A549 (cell line): ENCODE data around the gene CCDC78.

ENCODE experiments used
- BHLHE40 ChIP-seq: IDR thresholded peaks from 2 replicates; pipeline ENCODE4 v1.6.1; 2012; ENCODE audit warnings: low read depth, low read length, inconsistent platforms
- CHD2 ChIP-seq: fragments of 150-350 bp; IDR thresholded peaks from 2 replicates; pipeline ENCODE4 v1.6.1; 2014; ENCODE audit warnings: low read length; ENCODE audit not compliant: partially characterized antibody
- CTCF ChIP-seq: fragments of >200 bp; sonication (Bioruptor Twin); formaldehyde crosslinking; IDR thresholded peaks from 3 replicates; pipeline ENCODE4 v1.5.1; 2016
- ESRRA ChIP-seq: fragments of 150-350 bp; IDR thresholded peaks from 2 replicates; pipeline ENCODE4 v1.6.1; 2014; ENCODE audit warnings: mild to moderate bottlenecking, low read length, borderline replicate concordance
- GATA3 ChIP-seq: IDR thresholded peaks from 2 replicates; pipeline ENCODE4 v1.6.1; 2012; ENCODE audit warnings: borderline replicate concordance
- JUN ChIP-seq, 2 experiments: fragments of >200 bp; sonication (Bioruptor Twin); formaldehyde crosslinking; IDR thresholded peaks; 2 replicates in 1 of 2; 3 replicates in 1 of 2; pipeline ENCODE4 v1.6.1; 2016 to 2017
- MAZ ChIP-seq: fragments of 150-350 bp; IDR thresholded peaks from 2 replicates; pipeline ENCODE4 v1.6.1; 2014; ENCODE audit warnings: antibody characterized with exemption, low read depth, low read length, borderline replicate concordance
- MYC ChIP-seq: IDR thresholded peaks from 2 replicates; pipeline ENCODE4 v1.6.1; 2012; ENCODE audit warnings: mild to moderate bottlenecking, inconsistent platforms, low read length, improper control_type of control experiment, borderline replicate concordance
- NR3C1 ChIP-seq: fragments of >200 bp; sonication (Bioruptor Twin); formaldehyde crosslinking; IDR thresholded peaks from 3 replicates; pipeline ENCODE4 v1.6.1; 2017
- SMC3 ChIP-seq: fragments of >200 bp; sonication (Bioruptor Twin); formaldehyde crosslinking; IDR thresholded peaks from 3 replicates; pipeline ENCODE4 v1.6.1; 2018; ENCODE audit warnings: inconsistent platforms

- TF ChIP-seq CTCF (no peak), MAZ (no peak), MYC (no peak), CHD2 (no peak), BHLHE40 (no peak), SMC3 (no peak), ESRRA (no peak), NR3C1 (no peak), JUN (IDR thresholded peaks at IDR 0.05) (no peak), GATA3 (no peak)
Measured at GRCh38 chr16:746637-747036, 20.4 kb upstream of the CCDC78 start.
